ENCODE measurements around the gene RNF167. TPM values are rescaled to one million over a fixed set of nuclear protein-coding genes. Genes with fewer than 3 reads are reported as not detected.

The RNF167 gene
- total RNA-seq, 4 donors from 2014 or later = 57.2 to 348 (median 73.7) TPM

GRCh38 chr17:4953451-4953961, 13.4 kb downstream of the RNF167 start:
- H3K27me3 ChIP-seq = no peaks in the 10 kb centered on the region
- TF ChIP-seq POLR2AphosphoS5 (IDR thresholded peaks at IDR 0.05) (no peak), EP300 (IDR thresholded peaks at IDR 0.05; ENCODE audit: low read depth) (no peak), POLR2A (IDR thresholded peaks at IDR 0.05) (no peak)
- TF ChIP-seq, protein P1, sequence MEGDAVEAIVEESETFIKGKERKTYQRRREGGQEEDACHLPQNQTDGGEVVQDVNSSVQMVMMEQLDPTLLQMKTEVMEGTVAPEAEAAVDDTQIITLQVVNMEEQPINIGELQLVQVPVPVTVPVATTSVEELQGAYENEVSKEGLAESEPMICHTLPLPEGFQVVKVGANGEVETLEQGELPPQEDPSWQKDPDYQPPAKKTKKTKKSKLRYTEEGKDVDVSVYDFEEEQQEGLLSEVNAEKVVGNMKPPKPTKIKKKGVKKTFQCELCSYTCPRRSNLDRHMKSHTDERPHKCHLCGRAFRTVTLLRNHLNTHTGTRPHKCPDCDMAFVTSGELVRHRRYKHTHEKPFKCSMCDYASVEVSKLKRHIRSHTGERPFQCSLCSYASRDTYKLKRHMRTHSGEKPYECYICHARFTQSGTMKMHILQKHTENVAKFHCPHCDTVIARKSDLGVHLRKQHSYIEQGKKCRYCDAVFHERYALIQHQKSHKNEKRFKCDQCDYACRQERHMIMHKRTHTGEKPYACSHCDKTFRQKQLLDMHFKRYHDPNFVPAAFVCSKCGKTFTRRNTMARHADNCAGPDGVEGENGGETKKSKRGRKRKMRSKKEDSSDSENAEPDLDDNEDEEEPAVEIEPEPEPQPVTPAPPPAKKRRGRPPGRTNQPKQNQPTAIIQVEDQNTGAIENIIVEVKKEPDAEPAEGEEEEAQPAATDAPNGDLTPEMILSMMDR (IDR thresholded peaks at IDR 0.05) = no peak
- in situ Hi-C loops (cut with MboI; ENCODE audit: low pct_ligation_motif_present in 1 of 4, low pct_unique_long_range_greater_than_20kb in 1 of 4, low sequenced_read_pairs in 3 of 4) = no loop called here
- WGBS, 2 donors (ENCODE audit: low coverage in 1 of 2) = 62 to 73% methylated on average over 2 to 14 of the region's 14 CpGs
- H3K36me3 ChIP-seq = no peaks in the 10 kb centered on the region
- no peak for DNase-seq
- intact Hi-C loops (cut with DNase I; ENCODE audit: low total_unique reads) = no loop called here
- no peaks in the 10 kb centered on the region for H3K9me3 ChIP-seq
- peaks cover 6 to 29% (median 10%) of the 10 kb centered on the region in 4 donors for H3K4me1 ChIP-seq
- H3K27ac ChIP-seq = no peak overlapping the region
- no peak overlapping the region for H3K4me3 ChIP-seq

GRCh38 chr17:4955091-4955490, 15.0 kb downstream of the RNF167 start:
- TF ChIP-seq POLR2AphosphoS5 (IDR thresholded peaks at IDR 0.05) = no peak
- TF ChIP-seq POLR2A (IDR thresholded peaks at IDR 0.05) = no peak
- TF ChIP-seq, protein P1 (IDR thresholded peaks at IDR 0.05) = no peak
- no peak for TF ChIP-seq EP300 (IDR thresholded peaks at IDR 0.05; ENCODE audit: low read depth)
- Histone ChIP-seq H3K4me1 (peaks cover 6 to 25% (median 14%) of the 10 kb centered on the region in 4 donors), H3K27me3 (no peaks in the 10 kb centered on the region), H3K4me3 (no peak overlapping the region), H3K27ac (no peak overlapping the region), H3K9me3 (no peaks in the 10 kb centered on the region), H3K36me3 (peaks cover 0 to 7% (median 3%) of the 10 kb centered on the region in 4 donors)
- intact Hi-C loops (cut with DNase I; ENCODE audit: low total_unique reads) = no loop called here
- 95% methylated on average over 8 of the region's 8 CpGs; no CpG with 5 or more reads in 1 of the 2 donors for WGBS, 2 donors (ENCODE audit: low coverage in 1 of 2)
- in situ Hi-C loops (cut with MboI; ENCODE audit: low pct_ligation_motif_present in 1 of 4, low pct_unique_long_range_greater_than_20kb in 1 of 4, low sequenced_read_pairs in 3 of 4) = no loop called here
- no peak for DNase-seq

GRCh38 chr17:4956493-4957061, 16.5 kb downstream of the RNF167 start:
- in situ Hi-C loops (cut with MboI; ENCODE audit: low pct_ligation_motif_present in 1 of 4, low pct_unique_long_range_greater_than_20kb in 1 of 4, low sequenced_read_pairs in 3 of 4) (no loop called here), intact Hi-C loops (cut with DNase I; ENCODE audit: low total_unique reads) (no loop called here)
- 66 to 81% methylated on average over 6 to 10 of the region's 10 CpGs for WGBS, 2 donors (ENCODE audit: low coverage in 1 of 2)
- Histone ChIP-seq H3K9me3 (no peaks in the 10 kb centered on the region), H3K4me1 (peaks cover 0 to 10% (median 5%) of the 10 kb centered on the region in 4 donors), H3K4me3 (no peak overlapping the region), H3K27me3 (no peaks in the 10 kb centered on the region), H3K36me3 (peaks cover 0 to 7% (median 3%) of the 10 kb centered on the region in 4 donors), H3K27ac (no peak overlapping the region)
- DNase-seq = no peak
- TF ChIP-seq POLR2AphosphoS5 (IDR thresholded peaks at IDR 0.05) (no peak), POLR2A (IDR thresholded peaks at IDR 0.05) (no peak), EP300 (IDR thresholded peaks at IDR 0.05; ENCODE audit: low read depth) (no peak)
- TF ChIP-seq, protein P1 (IDR thresholded peaks at IDR 0.05) = no peak

GRCh38 chr17:4958102-4958501, 18.0 kb downstream of the RNF167 start:
- in situ Hi-C loops (cut with MboI; ENCODE audit: low pct_ligation_motif_present in 1 of 4, low pct_unique_long_range_greater_than_20kb in 1 of 4, low sequenced_read_pairs in 3 of 4) (no loop called here), intact Hi-C loops (cut with DNase I; ENCODE audit: low total_unique reads) (no loop called here)
- H3K36me3 ChIP-seq = peaks cover 0 to 7% (median 3%) of the 10 kb centered on the region in 4 donors
- H3K27me3 ChIP-seq = no peaks in the 10 kb centered on the region
- no peak for DNase-seq
- H3K4me3 ChIP-seq = no peak overlapping the region
- TF ChIP-seq, protein P1 (IDR thresholded peaks at IDR 0.05) = no peak
- TF ChIP-seq POLR2AphosphoS5 (IDR thresholded peaks at IDR 0.05) (no peak), POLR2A (IDR thresholded peaks at IDR 0.05) (no peak), EP300 (IDR thresholded peaks at IDR 0.05; ENCODE audit: low read depth) (no peak)
- WGBS, 2 donors (ENCODE audit: low coverage in 1 of 2) = 42 to 71% methylated on average over 3 of the region's 3 CpGs
- H3K9me3 ChIP-seq = no peaks in the 10 kb centered on the region
- H3K4me1 ChIP-seq = peaks cover 0 to 10% (median 5%) of the 10 kb centered on the region in 4 donors
- H3K27ac ChIP-seq = no peak overlapping the region
